ENCODE measurements around the gene PORCN.
"Not testable (repeated sequence)": the region's sequence is repeated elsewhere in the genome, so short reads cannot be mapped to it uniquely, and the experiment has no call there.

Gene PORCN

DNA sequence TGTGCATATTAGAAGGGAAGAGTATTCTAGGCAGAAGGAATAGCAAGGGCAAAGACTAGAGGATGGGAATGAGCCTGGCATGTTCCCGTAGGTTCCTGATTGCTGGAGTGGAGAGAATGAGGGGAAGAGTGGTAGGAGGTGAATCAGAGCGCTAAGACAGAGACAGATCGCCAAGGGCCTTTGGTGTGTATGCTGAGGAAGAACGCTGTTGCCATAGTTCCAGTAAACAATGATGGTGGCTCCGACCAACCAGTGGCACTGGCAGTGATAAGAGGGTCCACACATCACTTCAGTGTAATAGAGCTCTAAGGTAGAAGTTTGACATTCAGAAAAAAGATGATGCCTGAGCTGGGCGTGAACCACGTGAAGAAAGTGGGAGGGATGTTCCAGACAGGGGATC, 31.7 kb downstream of the PORCN start:
- DNase-seq (ENCODE audit: low read depth in 2 of 2): no peak

GRCh38 chrX:48541140-48541814, 32.5 kb downstream of the PORCN start:
- DNase-seq (ENCODE audit: low read depth in 2 of 2): no peak

DNA sequence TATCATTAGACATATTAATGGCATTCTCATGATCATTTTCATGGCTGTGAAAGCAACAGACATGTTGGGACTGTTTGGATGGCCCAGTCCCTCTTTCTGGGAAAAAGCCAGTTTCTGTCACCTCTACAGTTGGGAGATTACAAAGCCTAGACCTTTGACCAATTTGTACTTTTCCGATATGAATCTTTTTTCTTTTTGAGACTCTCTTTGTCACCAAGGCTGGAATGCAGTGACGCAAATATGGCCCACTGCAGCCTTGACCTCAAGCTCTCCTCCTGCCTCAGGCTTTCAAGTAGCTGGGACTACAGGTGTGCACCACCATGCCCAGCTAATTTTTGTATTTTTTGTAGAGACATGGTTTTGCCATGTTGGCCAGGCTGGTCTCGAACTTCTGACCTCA, 40.1 kb downstream of the PORCN start:
- no peak for DNase-seq (ENCODE audit: low read depth in 2 of 2)

DNA sequence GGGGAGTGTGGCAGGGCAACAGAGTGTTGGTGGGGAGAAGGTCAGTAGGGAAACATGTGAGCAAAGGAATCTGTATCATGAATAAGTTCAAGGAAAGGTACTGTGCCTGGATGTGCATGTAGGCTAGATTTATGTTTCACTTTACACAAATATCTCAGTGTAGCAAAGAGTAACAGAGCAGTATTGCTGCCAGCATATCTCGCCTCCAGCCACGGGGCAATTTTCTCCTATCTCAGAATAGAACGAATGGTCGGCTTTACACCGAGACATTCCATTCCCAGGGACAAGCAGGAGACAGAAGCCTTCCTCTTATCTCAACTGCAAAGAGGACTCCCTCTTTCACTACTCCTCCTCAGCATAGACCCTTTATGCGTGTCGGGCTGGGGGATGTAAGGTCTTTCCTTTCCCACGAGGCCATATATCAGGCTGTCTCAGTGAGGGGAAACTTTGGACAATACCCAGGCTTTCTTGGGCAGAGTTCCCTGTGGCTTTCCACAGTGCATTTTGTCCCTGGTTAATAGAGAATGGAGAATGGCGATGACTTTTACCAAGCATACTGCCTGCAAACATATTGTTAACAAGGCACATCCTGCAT, 47.0 kb downstream of the PORCN start:
- DNase-seq (ENCODE audit: low read depth in 2 of 2): not testable (repeated sequence)

GRCh38 chrX:48558271-48558670, 49.5 kb downstream of the PORCN start:
- DNase-seq (ENCODE audit: low read depth in 2 of 2): no peak

DNA sequence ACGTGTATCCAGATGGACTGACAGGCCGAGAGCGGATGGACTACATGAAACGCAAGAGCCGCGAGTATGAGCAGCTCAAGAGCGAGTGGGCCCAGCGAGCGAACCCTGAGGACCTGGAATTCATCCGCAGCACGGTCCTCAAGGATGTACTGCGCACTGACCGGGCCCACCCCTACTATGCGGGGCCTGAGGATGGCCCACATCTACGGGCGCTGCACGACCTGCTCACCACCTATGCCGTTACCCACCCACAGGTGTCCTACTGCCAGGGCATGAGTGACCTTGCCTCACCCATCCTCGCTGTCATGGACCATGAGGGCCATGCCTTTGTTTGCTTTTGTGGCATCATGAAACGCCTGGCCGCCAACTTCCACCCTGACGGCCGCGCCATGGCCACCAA, 50.8 kb downstream of the PORCN start:
- no peak for DNase-seq (ENCODE audit: low read depth in 2 of 2)

DNA sequence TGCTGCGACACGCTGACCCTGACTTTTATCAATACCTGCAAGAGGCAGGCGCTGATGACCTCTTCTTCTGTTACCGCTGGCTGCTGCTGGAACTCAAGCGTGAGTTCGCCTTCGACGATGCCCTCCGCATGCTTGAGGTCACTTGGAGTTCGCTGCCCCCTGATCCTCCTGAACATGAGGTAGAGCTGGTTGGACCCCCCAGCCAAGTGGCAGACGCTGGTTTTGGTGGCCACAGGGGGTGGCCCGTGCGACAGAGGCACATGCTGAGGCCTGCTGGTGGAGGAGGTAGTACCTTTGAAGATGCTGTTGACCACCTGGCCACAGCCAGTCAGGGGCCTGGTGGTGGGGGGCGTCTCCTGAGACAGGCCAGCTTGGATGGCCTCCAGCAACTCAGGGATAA, 51.3 kb downstream of the PORCN start:
- DNase-seq (ENCODE audit: low read depth in 2 of 2): no peak

DNA sequence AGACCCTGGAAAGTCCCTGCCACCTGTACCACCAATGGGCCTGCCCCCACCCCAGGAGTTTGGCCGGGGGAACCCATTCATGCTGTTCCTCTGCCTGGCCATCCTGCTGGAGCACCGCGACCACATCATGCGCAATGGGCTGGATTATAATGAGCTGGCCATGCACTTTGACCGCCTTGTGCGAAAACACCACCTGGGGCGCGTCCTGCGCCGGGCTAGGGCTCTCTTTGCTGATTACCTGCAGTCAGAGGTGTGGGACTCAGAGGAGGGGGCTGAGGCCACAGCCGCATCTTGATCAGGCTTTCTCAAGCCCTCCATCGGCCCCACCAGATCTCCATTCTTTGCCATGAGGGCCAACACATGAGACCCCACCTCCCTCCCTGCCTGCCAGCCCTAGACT, 51.9 kb downstream of the PORCN start:
- DNase-seq (ENCODE audit: low read depth in 2 of 2): no peak

GRCh38 chrX:48569958-48570357, 61.2 kb downstream of the PORCN start:
- no peak for DNase-seq (ENCODE audit: low read depth in 2 of 2)
